GM21447 (cell line): Measurements from ENCODE around the gene VPS4B.
"Not testable (repeated sequence)": the region's sequence is repeated elsewhere in the genome, so short reads cannot be mapped to it uniquely, and the experiment has no call there.

ENCODE experiments used
- ATAC-seq: cut with Tn5 transposase; IDR thresholded peaks from one replicate; pipeline ENCODE4 v1.9.1; 2021; ENCODE audit not compliant: unreplicated experiment

VPS4B gene

GRCh38 chr18:63422087-63422863, at the start of gene VPS4B:
Gene VPS4B, minus strand, starts transcription at chr18:63422476. Its CDS starts 217 bp downstream, at chr18:63422259.
- ATAC-seq, result peak; percentile 96

GRCh38 chr18:63470751-63471150, 48.5 kb upstream of the VPS4B start:
- ATAC-seq, result no peak

GRCh38 chr18:63468575-63468974, 46.3 kb upstream of the VPS4B start:
- no peak for ATAC-seq

GRCh38 chr18:63467699-63468098, 45.4 kb upstream of the VPS4B start:
- ATAC-seq, result no peak

- ATAC-seq, result no peak
Observed at GRCh38 chr18:63465059-63465458, 42.8 kb upstream of the VPS4B start.

GRCh38 chr18:63464434-63464833, 42.2 kb upstream of the VPS4B start:
- no peak for ATAC-seq

GRCh38 chr18:63460414-63460813, 38.1 kb upstream of the VPS4B start:
- no peak for ATAC-seq

GRCh38 chr18:63457977-63458376, 35.7 kb upstream of the VPS4B start:
- ATAC-seq, result no peak

GRCh38 chr18:63454497-63454896, 32.2 kb upstream of the VPS4B start:
- ATAC-seq, result no peak

GRCh38 chr18:63452751-63453150, 30.5 kb upstream of the VPS4B start:
- not testable (repeated sequence) for ATAC-seq

GRCh38 chr18:63451799-63452660, 29.8 kb upstream of the VPS4B start:
- no peak for ATAC-seq

- ATAC-seq, result no peak
Observed at GRCh38 chr18:63449426-63449825, 27.1 kb upstream of the VPS4B start.

- no peak for ATAC-seq
Observed at GRCh38 chr18:63447066-63447465, 24.8 kb upstream of the VPS4B start.

GRCh38 chr18:63446266-63446665, 24.0 kb upstream of the VPS4B start:
- no peak for ATAC-seq

GRCh38 chr18:63445037-63445436, 22.8 kb upstream of the VPS4B start:
- no peak for ATAC-seq

GRCh38 chr18:63444580-63444979, 22.3 kb upstream of the VPS4B start:
- ATAC-seq, result no peak

GRCh38 chr18:63443829-63444228, 21.6 kb upstream of the VPS4B start:
- ATAC-seq, result no peak

GRCh38 chr18:63440881-63441280, 18.6 kb upstream of the VPS4B start:
- ATAC-seq, result no peak

GRCh38 chr18:63440219-63440618, 17.9 kb upstream of the VPS4B start:
- no peak for ATAC-seq

GRCh38 chr18:63439334-63439733, 17.1 kb upstream of the VPS4B start:
- peak; percentile 68 for ATAC-seq

GRCh38 chr18:63438181-63438580, 15.9 kb upstream of the VPS4B start:
- ATAC-seq, result no peak

GRCh38 chr18:63433334-63433866, 11.1 kb upstream of the VPS4B start:
- no peak for ATAC-seq
